Keratinocyte (primary cell): Measurements from ENCODE around the gene DDAH1.

ENCODE experiments used
- CTCF ChIP-seq, 3 experiments: IDR thresholded peaks in 1 of 3; conservative IDR thresholded peaks in 1 of 3; optimal IDR thresholded peaks in 1 of 3; 2 replicates in 2 of 3; 3 replicates in 1 of 3; pipeline versions ENCODE3 to v1.5.1; 2011; ENCODE audit warnings: low read length in 3 of 3, mild to moderate bottlenecking in 3 of 3, moderate library complexity in 2 of 3, control low read depth in 1 of 3, inconsistent platforms in 1 of 3; ENCODE audit not compliant: insufficient read depth in 2 of 3; ENCODE audit errors: extremely low read depth in 1 of 3
- EZH2 ChIP-seq: IDR thresholded peaks from one replicate; pipeline ENCODE4 v1.6.1; 2012; ENCODE audit warnings: inconsistent platforms, mild to moderate bottlenecking, low read length, moderate library complexity

GRCh38 chr1:85478366-85478765 lies 13.4 kb upstream of the DDAH1 start:
- no peak for TF ChIP-seq CTCF (optimal IDR thresholded peaks at IDR 0.05 in 1 of 3, IDR thresholded peaks at IDR 0.05 in 1 of 3, conservative IDR thresholded peaks at IDR 0.05 in 1 of 3; ENCODE audit: extremely low read depth in 1 of 3, insufficient read depth in 2 of 3, low read length in 3 of 3)
- no peak for TF ChIP-seq EZH2
